ENCODE data around the gene TMEM187.

DNA sequence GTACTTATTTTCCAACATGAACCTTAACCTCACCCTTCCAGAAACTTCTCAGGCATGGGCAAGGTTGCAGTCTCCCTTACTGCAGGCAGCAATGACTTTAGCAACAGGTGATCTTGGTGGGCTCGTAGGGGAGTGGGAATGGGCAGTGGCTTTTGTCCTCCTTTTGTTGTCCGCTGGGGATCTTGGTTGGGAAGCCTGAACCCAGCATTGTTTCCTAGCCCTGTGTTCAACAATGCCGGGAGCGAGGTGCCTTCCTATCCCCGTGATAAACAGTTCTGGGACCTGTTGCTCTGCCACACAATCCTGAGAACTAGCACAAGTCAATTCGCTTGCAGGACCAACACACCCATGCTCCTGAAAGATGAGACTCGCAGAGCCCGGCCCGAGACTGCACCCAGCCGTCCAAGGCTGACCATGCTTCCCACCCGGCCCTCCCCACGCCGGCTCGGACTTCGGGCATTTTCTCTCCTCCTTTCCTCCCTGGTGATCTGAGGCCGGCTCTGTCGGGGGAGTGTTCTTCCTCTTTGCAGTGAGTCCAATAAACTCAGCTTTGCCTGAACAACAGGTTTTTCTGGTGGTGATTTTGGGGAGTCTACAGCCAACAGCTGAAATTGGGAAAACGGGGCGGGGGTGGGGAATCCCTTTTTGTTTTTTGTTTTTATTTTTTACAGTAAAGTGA is 26.9 kb downstream of the TMEM187 start:
- TF ChIP-seq CTCF (IDR thresholded peaks at IDR 0.05) (no peak), POLR2A (IDR thresholded peaks at IDR 0.05) (no peak)

Measured in adrenal gland (tissue), 5 donors.